D721Med (cell line): Measurements from ENCODE around the gene RPL31.

ENCODE experiments used
- DNase-seq: peaks from one replicate; pipeline ENCODE4 v3.0.0; 2011; ENCODE audit warnings: low spot score; ENCODE audit not compliant: insufficient read length
- FAIRE-seq: peaks from 2 replicates; lab custom pipeline; 2011; peaks lifted over from hg19 to GRCh38; lab: Jason Lieb, UNC
- CTCF ChIP-seq: IDR thresholded peaks from 2 replicates; pipeline ENCODE4 v1.5.1; 2012; ENCODE audit warnings: mild to moderate bottlenecking, control low read depth; ENCODE audit not compliant: insufficient read depth; ENCODE audit errors: missing control alignments

Gene RPL31

GRCh38 chr2:101053117-101053516 lies 51.0 kb downstream of the RPL31 start:
- DNase-seq: no peak
- no peak for TF ChIP-seq CTCF
- FAIRE-seq: no peak
